PFSK-1 (cell line): ENCODE data around the gene EPSTI1.

Experiments used
- FOXP2 ChIP-seq: optimal IDR thresholded peaks from 2 replicates; pipeline ENCODE3; 2011; ENCODE audit warnings: borderline replicate concordance, control low read depth, inconsistent platforms; ENCODE audit not compliant: insufficient read depth; ENCODE audit errors: extremely low read length, extremely low read depth
- POLR2AphosphoS5 ChIP-seq: IDR thresholded peaks from 2 replicates; pipeline ENCODE4 v1.6.1; 2012; ENCODE audit warnings: low read depth, mild to moderate bottlenecking, control low read depth, low read length, moderate library complexity
- REST ChIP-seq, 2 experiments: IDR thresholded peaks; 2 replicates each; pipeline versions ENCODE4 v1.6.1 to v1.8.0; 2011 to 2012; ENCODE audit warnings: low read depth in 2 of 2, low read length in 2 of 2, control low read depth in 1 of 2, inconsistent platforms in 1 of 2, mild to moderate bottlenecking in 1 of 2, moderate library complexity in 1 of 2; ENCODE audit not compliant: insufficient read depth in 1 of 2
- SIN3A ChIP-seq: IDR thresholded peaks from 2 replicates; pipeline ENCODE4 v1.6.1; 2012; ENCODE audit warnings: mild to moderate bottlenecking, low read length, moderate library complexity, borderline replicate concordance; ENCODE audit not compliant: insufficient read depth
- TAF1 ChIP-seq: IDR thresholded peaks from 2 replicates; pipeline ENCODE4 v1.6.1; 2012; ENCODE audit warnings: low read length, control low read depth, borderline replicate concordance; ENCODE audit not compliant: insufficient read depth

EPSTI1 gene

GRCh38 chr13:42968906-42969305, 23.1 kb downstream of the EPSTI1 start:
- TF ChIP-seq POLR2AphosphoS5 (no peak), REST (IDR thresholded peaks at IDR 0.05; ENCODE audit: insufficient read depth in 1 of 2, low read depth in 2 of 2, low read length in 2 of 2) (no peak)

GRCh38 chr13:42967660-42968059, 24.4 kb downstream of the EPSTI1 start:
- TF ChIP-seq FOXP2: no peak
- TF ChIP-seq REST (IDR thresholded peaks at IDR 0.05; ENCODE audit: insufficient read depth in 1 of 2, low read depth in 2 of 2, low read length in 2 of 2): no peak
- no peak for TF ChIP-seq POLR2AphosphoS5
- TF ChIP-seq TAF1: no peak
- TF ChIP-seq SIN3A: no peak

- TF ChIP-seq SIN3A: no peak
- TF ChIP-seq POLR2AphosphoS5: no peak
- TF ChIP-seq REST (IDR thresholded peaks at IDR 0.05; ENCODE audit: insufficient read depth in 1 of 2, low read depth in 2 of 2, low read length in 2 of 2): no peak
- TF ChIP-seq FOXP2: no peak
- TF ChIP-seq TAF1: no peak
These were observed 26.8 kb downstream of the EPSTI1 start for GRCh38 chr13:42965281-42965680.

GRCh38 chr13:42964761-42965161, 27.3 kb downstream of the EPSTI1 start:
- no peak for TF ChIP-seq POLR2AphosphoS5
- no peak for TF ChIP-seq REST (IDR thresholded peaks at IDR 0.05; ENCODE audit: insufficient read depth in 1 of 2, low read depth in 2 of 2, low read length in 2 of 2)
- TF ChIP-seq FOXP2: no peak
- no peak for TF ChIP-seq SIN3A
- no peak for TF ChIP-seq TAF1

- no peak for TF ChIP-seq FOXP2
- TF ChIP-seq SIN3A: no peak
- TF ChIP-seq TAF1: no peak
- TF ChIP-seq REST (IDR thresholded peaks at IDR 0.05; ENCODE audit: insufficient read depth in 1 of 2, low read depth in 2 of 2, low read length in 2 of 2): no peak
- TF ChIP-seq POLR2AphosphoS5: no peak
These were observed 32.4 kb downstream of the EPSTI1 start for GRCh38 chr13:42959615-42960014.
